ENCODE results near the gene KLHL29.

DNA sequence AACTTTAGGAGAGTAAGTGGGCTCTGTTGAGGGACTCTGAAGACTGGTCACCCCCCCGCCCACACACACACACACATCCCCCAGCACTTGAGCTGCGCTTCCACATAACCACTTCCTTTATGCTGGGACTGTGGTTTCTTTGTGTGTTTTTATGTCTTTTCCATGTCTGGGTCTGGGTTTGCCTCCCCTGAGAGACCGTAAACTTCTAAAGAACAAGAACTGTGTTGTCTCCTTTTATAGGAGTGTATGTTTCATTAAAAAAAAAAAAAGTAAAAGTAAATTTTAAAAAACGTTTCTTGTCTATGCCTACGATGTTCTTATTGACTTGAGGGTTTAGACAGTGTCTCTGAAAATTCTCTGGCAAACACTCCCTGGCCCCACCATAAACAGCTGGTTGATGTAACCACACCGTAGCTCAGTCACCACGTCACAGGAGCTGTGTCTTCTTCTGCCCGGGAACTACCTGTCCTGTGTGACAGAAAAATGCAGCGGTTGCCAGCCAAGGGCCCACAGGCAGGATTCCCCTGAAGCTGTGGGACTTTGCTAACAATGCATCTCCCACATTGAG is 68.0 kb downstream of the KLHL29 start:
- TF ChIP-seq, protein P1, sequence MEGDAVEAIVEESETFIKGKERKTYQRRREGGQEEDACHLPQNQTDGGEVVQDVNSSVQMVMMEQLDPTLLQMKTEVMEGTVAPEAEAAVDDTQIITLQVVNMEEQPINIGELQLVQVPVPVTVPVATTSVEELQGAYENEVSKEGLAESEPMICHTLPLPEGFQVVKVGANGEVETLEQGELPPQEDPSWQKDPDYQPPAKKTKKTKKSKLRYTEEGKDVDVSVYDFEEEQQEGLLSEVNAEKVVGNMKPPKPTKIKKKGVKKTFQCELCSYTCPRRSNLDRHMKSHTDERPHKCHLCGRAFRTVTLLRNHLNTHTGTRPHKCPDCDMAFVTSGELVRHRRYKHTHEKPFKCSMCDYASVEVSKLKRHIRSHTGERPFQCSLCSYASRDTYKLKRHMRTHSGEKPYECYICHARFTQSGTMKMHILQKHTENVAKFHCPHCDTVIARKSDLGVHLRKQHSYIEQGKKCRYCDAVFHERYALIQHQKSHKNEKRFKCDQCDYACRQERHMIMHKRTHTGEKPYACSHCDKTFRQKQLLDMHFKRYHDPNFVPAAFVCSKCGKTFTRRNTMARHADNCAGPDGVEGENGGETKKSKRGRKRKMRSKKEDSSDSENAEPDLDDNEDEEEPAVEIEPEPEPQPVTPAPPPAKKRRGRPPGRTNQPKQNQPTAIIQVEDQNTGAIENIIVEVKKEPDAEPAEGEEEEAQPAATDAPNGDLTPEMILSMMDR (IDR thresholded peaks at IDR 0.05) = no peak
- TF ChIP-seq POLR2A (IDR thresholded peaks at IDR 0.05) = no peak
